ENCODE measurements around the gene CFAP43.
"Not testable (repeated sequence)": the region's sequence is repeated elsewhere in the genome, so short reads cannot be mapped to it uniquely, and the experiment has no call there.

DNA sequence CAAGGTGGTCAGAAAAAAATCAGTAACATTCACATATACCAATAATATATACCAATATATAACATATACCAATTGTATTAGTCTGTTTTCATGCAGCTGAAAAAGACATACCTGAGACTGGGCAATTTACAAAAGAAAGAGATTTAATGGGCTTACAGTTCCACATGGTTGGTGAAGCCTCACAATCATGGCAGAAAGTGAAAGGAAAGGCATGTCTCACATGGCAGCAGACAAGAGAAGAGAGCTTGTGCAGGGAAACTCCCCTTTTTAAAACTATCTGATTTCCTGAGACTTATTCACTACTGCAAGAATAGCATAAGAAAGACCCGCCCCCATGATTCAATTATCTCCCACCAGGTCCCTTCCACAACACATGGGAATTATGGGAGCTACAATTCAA lies 58.0 kb downstream of the CFAP43 start:
- TF ChIP-seq ERF (CRISPR knock-in tag; IDR thresholded peaks at IDR 0.05); FOXJ2 (tag; IDR thresholded peaks at IDR 0.05); ESRRA (IDR thresholded peaks at IDR 0.05; ENCODE audit: borderline replicate concordance, low read depth); SPI1 (IDR thresholded peaks at IDR 0.05; ENCODE audit: borderline replicate concordance, low read depth, low read length): not testable (repeated sequence)
